ENCODE data around the gene MAB21L2. TPM values are rescaled to one million over a fixed set of nuclear protein-coding genes. Genes with fewer than 3 reads are reported as not detected.

MAB21L2 gene
- total RNA-seq, 2 experiments from 2014 or later, result not detected

DNA sequence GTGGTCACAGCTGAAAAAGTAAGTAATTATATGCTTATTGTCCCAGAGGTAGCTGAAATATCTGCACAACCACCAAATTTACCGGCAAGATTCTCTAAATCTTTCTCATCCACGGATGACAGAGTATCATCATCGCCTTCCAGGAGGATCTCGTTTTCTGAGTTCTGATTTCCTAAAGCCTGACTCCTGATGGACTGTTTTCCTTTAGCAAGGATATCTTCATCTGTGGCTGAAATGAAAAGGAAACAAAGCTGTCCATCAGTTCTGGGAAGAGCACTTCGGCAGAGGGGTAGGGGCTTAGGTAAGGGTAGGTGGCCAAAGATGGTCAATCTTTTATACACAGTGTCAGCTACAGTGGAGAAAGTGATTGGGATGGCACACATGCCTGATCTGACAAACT lies 8.7 kb downstream of the MAB21L2 start:
- intact Hi-C loops (cut with micrococcal nuclease), result no loop called here

DNA sequence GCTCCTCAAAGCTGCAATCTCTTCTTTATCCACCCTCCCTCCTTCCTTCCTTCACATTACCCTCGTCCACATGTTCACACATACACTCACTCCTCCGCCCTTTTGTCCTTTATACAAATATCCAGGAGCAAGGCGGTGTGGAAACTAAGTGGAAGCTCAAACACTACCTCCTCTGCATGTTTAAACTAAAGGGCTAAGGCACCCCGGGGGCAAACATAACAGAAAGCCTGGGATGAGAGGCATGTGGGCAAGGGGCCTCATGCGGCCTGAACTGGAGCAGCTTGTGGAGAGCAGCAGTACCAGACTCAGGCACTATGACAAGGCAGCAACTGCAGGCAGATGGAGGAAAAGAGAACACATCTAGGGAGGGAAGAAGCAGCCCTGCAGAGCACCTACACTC lies 9.5 kb downstream of the MAB21L2 start:
- intact Hi-C loops (cut with micrococcal nuclease), result no loop called here
- H3K27ac Mint-ChIP-seq, result no peak overlapping the region
- H3K4me1 Mint-ChIP-seq (ENCODE audit: low read depth), result no peaks in the 10 kb centered on the region
- H3K9me3 Mint-ChIP-seq, result no peaks in the 10 kb centered on the region
- CTCF ChIA-PET, result interaction anchor here (0.7 to 0.9 kb wide), 2 partner anchors 10 to 34 kb away, joined by 3 read pairs; no protein-coding TSS in a partner anchor
- no peak overlapping the region for H3K4me3 Mint-ChIP-seq
- no peaks in the 10 kb centered on the region for H3K27me3 Mint-ChIP-seq
- peaks cover 6% of the 10 kb centered on the region for H3K36me3 Mint-ChIP-seq (ENCODE audit: low read depth)
- DNase-seq (no peak), ATAC-seq (no peak)
- POLR2A ChIA-PET, result no interaction called here
- TF ChIP-seq, protein P1, sequence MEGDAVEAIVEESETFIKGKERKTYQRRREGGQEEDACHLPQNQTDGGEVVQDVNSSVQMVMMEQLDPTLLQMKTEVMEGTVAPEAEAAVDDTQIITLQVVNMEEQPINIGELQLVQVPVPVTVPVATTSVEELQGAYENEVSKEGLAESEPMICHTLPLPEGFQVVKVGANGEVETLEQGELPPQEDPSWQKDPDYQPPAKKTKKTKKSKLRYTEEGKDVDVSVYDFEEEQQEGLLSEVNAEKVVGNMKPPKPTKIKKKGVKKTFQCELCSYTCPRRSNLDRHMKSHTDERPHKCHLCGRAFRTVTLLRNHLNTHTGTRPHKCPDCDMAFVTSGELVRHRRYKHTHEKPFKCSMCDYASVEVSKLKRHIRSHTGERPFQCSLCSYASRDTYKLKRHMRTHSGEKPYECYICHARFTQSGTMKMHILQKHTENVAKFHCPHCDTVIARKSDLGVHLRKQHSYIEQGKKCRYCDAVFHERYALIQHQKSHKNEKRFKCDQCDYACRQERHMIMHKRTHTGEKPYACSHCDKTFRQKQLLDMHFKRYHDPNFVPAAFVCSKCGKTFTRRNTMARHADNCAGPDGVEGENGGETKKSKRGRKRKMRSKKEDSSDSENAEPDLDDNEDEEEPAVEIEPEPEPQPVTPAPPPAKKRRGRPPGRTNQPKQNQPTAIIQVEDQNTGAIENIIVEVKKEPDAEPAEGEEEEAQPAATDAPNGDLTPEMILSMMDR (IDR thresholded peaks at IDR 0.05), result no peak

More for the DNA sequence above, 8.7 kb downstream of the MAB21L2 start:
- DNase-seq (no peak), ATAC-seq (no peak)
- Mint-ChIP-seq H3K36me3 (ENCODE audit: low read depth) (peaks cover 12% of the 10 kb centered on the region), H3K27me3 (no peaks in the 10 kb centered on the region), H3K4me1 (ENCODE audit: low read depth) (no peaks in the 10 kb centered on the region), H3K27ac (no peak overlapping the region), H3K9me3 (no peaks in the 10 kb centered on the region), H3K4me3 (no peak overlapping the region)
- CTCF ChIA-PET, result no interaction called here
- TF ChIP-seq, protein P1 (IDR thresholded peaks at IDR 0.05), result no peak
- POLR2A ChIA-PET, result no interaction called here

DNA sequence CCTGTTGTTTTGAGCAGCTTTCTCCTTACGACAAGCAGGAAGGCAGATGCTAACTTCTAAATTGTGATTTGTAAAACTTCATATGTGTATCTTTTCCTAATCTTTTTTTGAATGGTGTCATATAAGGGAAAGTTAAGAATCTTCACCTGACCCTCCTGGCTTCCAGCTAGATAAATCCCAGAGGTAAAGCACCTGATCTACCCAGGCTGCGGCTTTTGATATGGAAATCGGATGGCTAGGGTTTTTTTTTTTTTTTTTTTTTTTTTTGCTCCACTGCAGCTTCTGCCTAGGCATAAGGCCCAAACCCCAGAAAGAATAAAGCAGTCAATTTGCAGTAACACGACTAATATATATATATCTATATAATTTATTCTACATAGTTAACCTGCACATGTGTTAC lies 10.0 kb downstream of the MAB21L2 start:
- intact Hi-C loops (cut with micrococcal nuclease), result no loop called here
- Mint-ChIP-seq H3K36me3 (ENCODE audit: low read depth) (peaks cover 5% of the 10 kb centered on the region), H3K4me1 (ENCODE audit: low read depth) (no peaks in the 10 kb centered on the region), H3K27ac (no peak overlapping the region), H3K4me3 (no peak overlapping the region), H3K27me3 (no peaks in the 10 kb centered on the region), H3K9me3 (no peaks in the 10 kb centered on the region)
- no peak for DNase-seq
- ATAC-seq, result no peak
- CTCF ChIA-PET, result interaction anchor here (0.7 to 0.9 kb wide), 2 partner anchors 9 to 34 kb away, joined by 3 read pairs; no protein-coding TSS in a partner anchor
- POLR2A ChIA-PET, result no interaction called here
- TF ChIP-seq, protein P1 (IDR thresholded peaks at IDR 0.05), result no peak

DNA sequence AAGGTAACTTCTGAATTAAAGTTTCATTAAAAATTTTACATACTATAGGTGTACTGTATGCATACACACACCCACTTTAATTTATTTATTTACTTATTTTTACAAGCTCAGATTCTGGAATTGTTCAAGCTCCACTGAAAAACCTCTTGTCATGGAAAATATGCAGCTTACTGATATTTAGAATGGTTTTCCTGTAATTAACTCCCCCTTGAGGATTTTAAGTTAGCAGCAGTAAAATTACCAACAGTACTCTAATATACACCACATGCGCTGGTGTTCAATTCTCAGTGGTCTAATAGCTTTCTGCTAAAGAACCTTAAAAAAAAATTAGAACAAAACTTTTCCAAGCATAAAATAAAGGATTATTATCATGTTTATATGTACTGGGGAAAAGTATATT lies 12.0 kb downstream of the MAB21L2 start:
- ATAC-seq (no peak), DNase-seq (no peak)
- Mint-ChIP-seq H3K36me3 (ENCODE audit: low read depth) (peaks cover 4% of the 10 kb centered on the region), H3K27me3 (no peaks in the 10 kb centered on the region), H3K4me3 (no peak overlapping the region), H3K4me1 (ENCODE audit: low read depth) (no peaks in the 10 kb centered on the region), H3K9me3 (no peaks in the 10 kb centered on the region), H3K27ac (no peak overlapping the region)
- CTCF ChIA-PET, result no interaction called here
- POLR2A ChIA-PET, result no interaction called here
- intact Hi-C loops (cut with micrococcal nuclease), result no loop called here
- TF ChIP-seq, protein P1 (IDR thresholded peaks at IDR 0.05), result no peak

DNA sequence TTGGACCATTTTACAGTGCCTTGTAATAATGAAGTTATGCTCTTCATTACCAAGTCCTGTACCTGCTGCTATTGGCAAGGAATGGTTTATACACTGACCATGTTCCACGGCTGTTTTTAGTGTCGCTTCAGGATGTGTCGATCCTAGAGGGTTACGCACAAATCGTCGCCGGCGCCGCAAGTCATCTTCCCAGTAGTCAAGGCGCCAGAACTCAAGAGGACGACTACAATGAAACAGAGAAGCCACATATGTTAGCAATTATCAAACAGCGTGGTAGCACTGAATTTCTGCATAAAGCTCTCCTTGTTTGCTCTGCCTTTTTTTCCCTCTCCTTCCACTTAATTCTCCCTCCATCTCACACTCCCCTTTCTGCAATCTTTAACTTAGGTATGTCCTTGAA lies 17.0 kb downstream of the MAB21L2 start:
- Mint-ChIP-seq H3K27me3 (no peaks in the 10 kb centered on the region), H3K4me3 (no peak overlapping the region), H3K4me1 (ENCODE audit: low read depth) (no peaks in the 10 kb centered on the region), H3K9me3 (no peaks in the 10 kb centered on the region), H3K36me3 (ENCODE audit: low read depth) (peaks cover 6% of the 10 kb centered on the region), H3K27ac (no peak overlapping the region)
- intact Hi-C loops (cut with micrococcal nuclease), result no loop called here
- DNase-seq, result no peak
- ATAC-seq, result no peak
- CTCF ChIA-PET, result no interaction called here
- POLR2A ChIA-PET, result no interaction called here
- TF ChIP-seq, protein P1 (IDR thresholded peaks at IDR 0.05), result no peak

Data from activated CD8-positive, alpha-beta T cell treated with anti-CD3 and anti-CD28 coated beads for 36 hours (primary cell).